K562 (cell line): Measurements from ENCODE around the gene ERVV-1. TPM values are rescaled to one million over a fixed set of nuclear protein-coding genes. Genes with fewer than 3 reads are reported as not detected.

Experiments used
- BRF2 ChIP-seq: IDR thresholded peaks from 3 replicates; pipeline ENCODE4 v1.6.1; 2011; ENCODE audit warnings: borderline replicate concordance, mild to moderate bottlenecking; ENCODE audit not compliant: insufficient read length, insufficient read depth
- CEBPZ ChIP-seq: fragments of 150-350 bp; IDR thresholded peaks from 2 replicates; pipeline ENCODE4 v1.6.1; 2014; ENCODE audit warnings: low read depth, mild to moderate bottlenecking, low read length, borderline replicate concordance
- EP400 ChIP-seq: fragments of 450-650 bp; IDR thresholded peaks from 2 replicates; pipeline ENCODE4 v1.6.1; 2017; ENCODE audit warnings: antibody characterized with exemption, mild to moderate bottlenecking, moderate library complexity
- FOXK1 ChIP-seq: sonication (generic); formaldehyde crosslinking; IDR thresholded peaks from 2 replicates; pipeline ENCODE4 v1.8.0; 2022; ENCODE audit warnings: missing genetic modification reagents, mild to moderate bottlenecking, borderline replicate concordance
- FUS ChIP-seq: fragments of 200-400 bp; formaldehyde crosslinking; optimal IDR thresholded peaks from 2 replicates; pipeline ENCODE3; 2017; ENCODE audit warnings: low read depth, low read length
- HDAC2 ChIP-seq: fragments of 450-650 bp; IDR thresholded peaks from 2 replicates; pipeline ENCODE4 v1.6.1; 2016; ENCODE audit warnings: mild to moderate bottlenecking
- IRF1 ChIP-seq: sonication (generic); formaldehyde crosslinking; IDR thresholded peaks from 2 replicates; pipeline ENCODE4 v1.8.0; 2022; ENCODE audit warnings: missing genetic modification reagents, mild to moderate bottlenecking, borderline replicate concordance
- MXD1 ChIP-seq: fragments of 250-450 bp; sonication (Bioruptor Pico); IDR thresholded peaks from 2 replicates; pipeline ENCODE4 v1.8.0; 2021; ENCODE audit warnings: borderline replicate concordance, mild to moderate bottlenecking, moderate library complexity; ENCODE audit not compliant: poor library complexity, severe bottlenecking
- RBBP5 ChIP-seq: fragments of 200-600 bp; sonication (generic); IDR thresholded peaks from 2 replicates; pipeline ENCODE4 v1.6.1; 2012; ENCODE audit warnings: borderline replicate concordance, mild to moderate bottlenecking, low read length, control low read depth, inconsistent platforms; ENCODE audit not compliant: insufficient read depth, poor library complexity, severe bottlenecking
- SP1 ChIP-seq: sonication (generic); formaldehyde crosslinking; IDR thresholded peaks from 2 replicates; pipeline ENCODE4 v1.8.1; 2022; ENCODE audit warnings: mild to moderate bottlenecking, missing genetic modification reagents
- ZNF143 ChIP-seq: sonication (generic); formaldehyde crosslinking; IDR thresholded peaks from 2 replicates; pipeline ENCODE4 v1.9.0; 2022; ENCODE audit warnings: mild to moderate bottlenecking, missing genetic modification reagents
- ZNF324 ChIP-seq: fragments of 250-450 bp; sonication (Bioruptor Pico); IDR thresholded peaks from 2 replicates; pipeline ENCODE4 v1.4.0; 2020; ENCODE audit warnings: mild to moderate bottlenecking
- ZNF512 ChIP-seq: IDR thresholded peaks from 2 replicates; pipeline ENCODE4 v1.6.1; 2016; ENCODE audit warnings: missing genetic modification characterization, missing compliant biosample characterization
- ZNF639 ChIP-seq, 2 experiments: fragments of 200-800 bp in 1 of 2; sonication (Bioruptor generic) in 1 of 2; sonication (generic) in 1 of 2; formaldehyde crosslinking in 1 of 2; IDR thresholded peaks in 1 of 2; conservative IDR thresholded peaks in 1 of 2; 2 replicates each; pipeline versions ENCODE4 v1.5.0 to v1.6.1; 2016 to 2020; ENCODE audit warnings: missing compliant biosample characterization in 1 of 2, missing genetic modification characterization in 1 of 2, missing genetic modification reagents in 1 of 2
- polyA plus RNA-seq, 8 experiments: library from polyadenylated mRNA; depleted of rRNA in 4 of 8; stranded (reverse) in 5 of 8; unstranded in 3 of 8; fragments of >200 nt; fragmentation: Nextera tagmentation in 2 of 8; fragmentation: Illumina TruSeq in 1 of 8; extraction: Ambion mirVana in 2 of 8; extraction: Trizol in 1 of 8; gene quantifications; 2 replicates each; pipeline versions ENCODE4 v1.2.1 to v1.2.3, GENCODE V29; 2011 to 2014; ENCODE audit warnings: inconsistent platforms in 1 of 8, missing spikeins in 1 of 8
- total RNA-seq, 7 experiments: library from RNA; depleted of rRNA in 6 of 7; stranded (reverse); fragments of >200 nt in 6 of 7; fragmentation: Illumina TruSeq in 2 of 7; extraction: Trizol in 2 of 7; gene quantifications; 2 replicates each; pipeline versions ENCODE4 v1.2.1 to v1.2.3, GENCODE V29; 2011 to 2021; ENCODE audit warnings: low replicate concordance in 1 of 7

ERVV-1 gene
- total and polyA plus RNA-seq, 9 of the 15 experiments (the other 6 are each of a cell fraction or from before 2014, with no cell fraction given), result 0.08 TPM; not detected in 8

GRCh38 chr19:52993342-52994178, 20.2 kb upstream of the ERVV-1 start (continued):
- TF ChIP-seq ZNF512 (tag) (no peak), HDAC2 (no peak), ZNF324 (no peak), SP1 (CRISPR knock-in tag) (0 out of 2 replicates have a peak, but pooled peaks have one; percentile 28), EP400 (peak; percentile 50; the same call in 1 of the 2 replicates), RBBP5 (no peak), ZNF143 (CRISPR knock-in tag) (no peak), CEBPZ (no peak), MXD1 (CRISPR knock-in tag) (no peak), ZNF639 (CRISPR knock-in tag; conservative IDR thresholded peaks at IDR 0.05 in 1 of 2, IDR thresholded peaks at IDR 0.05 in 1 of 2) (no peak), IRF1 (CRISPR knock-in tag) (no peak), FUS (no peak), BRF2 (no peak), FOXK1 (CRISPR knock-in tag) (no peak)
